ENCODE measurements around the gene PPP1R14D.

Gene PPP1R14D

GRCh38 chr15:40775740-40776536 lies 52.6 kb downstream of the PPP1R14D start:
- H3K79me2 ChIP-seq (ENCODE audit: low read length), result no peaks in the 10 kb centered on the region
- H3K4me1 ChIP-seq (ENCODE audit: low read length), result peaks cover 19% of the 10 kb centered on the region
- no peak overlapping the region for H3K9ac ChIP-seq (ENCODE audit: low read length)
- no peak overlapping the region for H3K4me3 ChIP-seq (ENCODE audit: low read length)
- H3K27me3 ChIP-seq (replicated peaks; ENCODE audit: insufficient read depth, low read length), result no peaks in the 10 kb centered on the region
- H3K9me3 ChIP-seq (replicated peaks; ENCODE audit: insufficient read depth, low read length), result no peaks in the 10 kb centered on the region
- H3K27ac ChIP-seq (ENCODE audit: low read length), result no peak overlapping the region
- H4K20me1 ChIP-seq (ENCODE audit: insufficient read depth, low read length), result no peaks in the 10 kb centered on the region
- TF ChIP-seq EZH2phosphoT487 (IDR thresholded peaks at IDR 0.05; ENCODE audit: low read length), result no peak
- no peak for TF ChIP-seq EZH2 (optimal IDR thresholded peaks at IDR 0.05; ENCODE audit: low read depth, low read length)
- TF ChIP-seq, protein P1, sequence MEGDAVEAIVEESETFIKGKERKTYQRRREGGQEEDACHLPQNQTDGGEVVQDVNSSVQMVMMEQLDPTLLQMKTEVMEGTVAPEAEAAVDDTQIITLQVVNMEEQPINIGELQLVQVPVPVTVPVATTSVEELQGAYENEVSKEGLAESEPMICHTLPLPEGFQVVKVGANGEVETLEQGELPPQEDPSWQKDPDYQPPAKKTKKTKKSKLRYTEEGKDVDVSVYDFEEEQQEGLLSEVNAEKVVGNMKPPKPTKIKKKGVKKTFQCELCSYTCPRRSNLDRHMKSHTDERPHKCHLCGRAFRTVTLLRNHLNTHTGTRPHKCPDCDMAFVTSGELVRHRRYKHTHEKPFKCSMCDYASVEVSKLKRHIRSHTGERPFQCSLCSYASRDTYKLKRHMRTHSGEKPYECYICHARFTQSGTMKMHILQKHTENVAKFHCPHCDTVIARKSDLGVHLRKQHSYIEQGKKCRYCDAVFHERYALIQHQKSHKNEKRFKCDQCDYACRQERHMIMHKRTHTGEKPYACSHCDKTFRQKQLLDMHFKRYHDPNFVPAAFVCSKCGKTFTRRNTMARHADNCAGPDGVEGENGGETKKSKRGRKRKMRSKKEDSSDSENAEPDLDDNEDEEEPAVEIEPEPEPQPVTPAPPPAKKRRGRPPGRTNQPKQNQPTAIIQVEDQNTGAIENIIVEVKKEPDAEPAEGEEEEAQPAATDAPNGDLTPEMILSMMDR (IDR thresholded peaks at IDR 0.05; ENCODE audit: low read length), result no peak
- no peaks in the 10 kb centered on the region for H3K9me2 ChIP-seq (replicated peaks; ENCODE audit: insufficient read depth, low read length)
- no peaks in the 10 kb centered on the region for H3F3A ChIP-seq (ENCODE audit: insufficient read depth, low read length)
- peak overlapping the region; percentile 38; the same call in 1 of the 2 replicates for H3K4me2 ChIP-seq (ENCODE audit: low read depth, low read length)
- DNase-seq, result no peak
- no peaks in the 10 kb centered on the region for H3K36me3 ChIP-seq (replicated peaks; ENCODE audit: insufficient read depth, low read length)
- H2AFZ ChIP-seq (ENCODE audit: low read length), result no peak overlapping the region

GRCh38 chr15:40775007-40775406 lies 53.5 kb downstream of the PPP1R14D start:
- Histone ChIP-seq H3K4me1 (ENCODE audit: low read length) (peaks cover 19% of the 10 kb centered on the region), H3K36me3 (replicated peaks; ENCODE audit: insufficient read depth, low read length) (no peaks in the 10 kb centered on the region), H3K9me3 (replicated peaks; ENCODE audit: insufficient read depth, low read length) (no peaks in the 10 kb centered on the region), H4K20me1 (ENCODE audit: insufficient read depth, low read length) (no peaks in the 10 kb centered on the region), H3K4me2 (ENCODE audit: low read depth, low read length) (no peak overlapping the region), H3K9me2 (replicated peaks; ENCODE audit: insufficient read depth, low read length) (no peaks in the 10 kb centered on the region), H3K27me3 (replicated peaks; ENCODE audit: insufficient read depth, low read length) (no peaks in the 10 kb centered on the region), H3F3A (ENCODE audit: insufficient read depth, low read length) (no peaks in the 10 kb centered on the region), H3K9ac (ENCODE audit: low read length) (no peak overlapping the region), H3K4me3 (ENCODE audit: low read length) (no peak overlapping the region), H2AFZ (ENCODE audit: low read length) (no peak overlapping the region), H3K27ac (ENCODE audit: low read length) (no peak overlapping the region), H3K79me2 (ENCODE audit: low read length) (no peaks in the 10 kb centered on the region)
- DNase-seq, result no peak
- TF ChIP-seq EZH2phosphoT487 (IDR thresholded peaks at IDR 0.05; ENCODE audit: low read length), result no peak
- TF ChIP-seq EZH2 (optimal IDR thresholded peaks at IDR 0.05; ENCODE audit: low read depth, low read length), result no peak
- TF ChIP-seq, protein P1 (IDR thresholded peaks at IDR 0.05; ENCODE audit: low read length), result no peak

- Histone ChIP-seq H3K4me1 (ENCODE audit: low read length) (peaks cover 11% of the 10 kb centered on the region), H4K20me1 (ENCODE audit: insufficient read depth, low read length) (no peaks in the 10 kb centered on the region)
These were observed 54.6 kb downstream of the PPP1R14D start for GRCh38 chr15:40773902-40774301.

More at GRCh38 chr15:40773902-40774301, 54.6 kb downstream of the PPP1R14D start:
- Histone ChIP-seq H3K36me3 (replicated peaks; ENCODE audit: insufficient read depth, low read length) (no peaks in the 10 kb centered on the region), H3K9me3 (replicated peaks; ENCODE audit: insufficient read depth, low read length) (no peaks in the 10 kb centered on the region), H3K27ac (ENCODE audit: low read length) (no peak overlapping the region), H3K4me3 (ENCODE audit: low read length) (no peak overlapping the region), H3K9ac (ENCODE audit: low read length) (no peak overlapping the region), H3K27me3 (replicated peaks; ENCODE audit: insufficient read depth, low read length) (no peaks in the 10 kb centered on the region), H3K4me2 (ENCODE audit: low read depth, low read length) (no peak overlapping the region), H3F3A (ENCODE audit: insufficient read depth, low read length) (no peaks in the 10 kb centered on the region), H2AFZ (ENCODE audit: low read length) (no peak overlapping the region), H3K9me2 (replicated peaks; ENCODE audit: insufficient read depth, low read length) (no peaks in the 10 kb centered on the region), H3K79me2 (ENCODE audit: low read length) (no peaks in the 10 kb centered on the region)
- no peak for DNase-seq
- TF ChIP-seq EZH2 (optimal IDR thresholded peaks at IDR 0.05; ENCODE audit: low read depth, low read length) (no peak), EZH2phosphoT487 (IDR thresholded peaks at IDR 0.05; ENCODE audit: low read length) (no peak)
- TF ChIP-seq, protein P1 (IDR thresholded peaks at IDR 0.05; ENCODE audit: low read length), result no peak

All from MM.1S (cell line).